ENCODE data around the gene ARL17A. TPM values are rescaled to one million over a fixed set of nuclear protein-coding genes. Genes with fewer than 3 reads are reported as not detected.
"Not testable (repeated sequence)": the region's sequence is repeated elsewhere in the genome, so short reads cannot be mapped to it uniquely, and the experiment has no call there.

The ARL17A gene
- total and polyA plus RNA-seq, 7 donors: 1.1 to 13.3 (median 7.2) TPM

- H3K4me3 ChIP-seq; intact Hi-C loops (cut with DNase I); ATAC-seq; H3K9me3 ChIP-seq; H3K4me1 ChIP-seq; H3K27me3 ChIP-seq (ENCODE audit: insufficient read depth in 3 of 3, low read length in 2 of 3); H3K27ac ChIP-seq; H3K36me3 ChIP-seq (ENCODE audit: insufficient read depth in 1 of 2, low read depth in 1 of 2): not testable (repeated sequence)
- 93 to 97% (median 95%) methylated on average over 4 to 22 of the region's 22 CpGs for WGBS, 3 donors
- peak; percentile 19 to 43 for DNase-seq
Measured at GRCh38 chr17:46534716-46535115, 44.8 kb downstream of the ARL17A start.

GRCh38 chr17:46512168-46512567 lies 67.3 kb downstream of the ARL17A start, which contains the start of gene LRRC37A2:
LRRC37A2 (plus strand) TSS chr17:46512468; CDS start chr17:46512713, 245 bp downstream.
- H3K27me3 ChIP-seq (ENCODE audit: insufficient read depth in 3 of 3, low read length in 2 of 3); H3K4me1 ChIP-seq; intact Hi-C loops (cut with DNase I); ATAC-seq; H3K27ac ChIP-seq; H3K4me3 ChIP-seq; H3K9me3 ChIP-seq; DNase-seq; H3K36me3 ChIP-seq (ENCODE audit: insufficient read depth in 1 of 2, low read depth in 1 of 2): not testable (repeated sequence)
- 61 to 97% (median 91%) methylated on average over 1 to 3 of the region's 11 CpGs for WGBS, 3 donors

GRCh38 chr17:46505896-46506295 lies 73.6 kb downstream of the ARL17A start:
- DNase-seq; H3K4me3 ChIP-seq; H3K36me3 ChIP-seq (ENCODE audit: insufficient read depth in 1 of 2, low read depth in 1 of 2); H3K9me3 ChIP-seq; intact Hi-C loops (cut with DNase I); H3K27ac ChIP-seq; H3K27me3 ChIP-seq (ENCODE audit: insufficient read depth in 3 of 3, low read length in 2 of 3); H3K4me1 ChIP-seq; ATAC-seq: not testable (repeated sequence)
- 90 to 99% (median 94%) methylated on average over 4 to 6 of the region's 7 CpGs for WGBS, 3 donors

- no CpG with 5 or more reads among the region's 6 CpGs for WGBS, 3 donors
- intact Hi-C loops (cut with DNase I); H3K27ac ChIP-seq; H3K9me3 ChIP-seq; H3K4me3 ChIP-seq; DNase-seq; H3K4me1 ChIP-seq; H3K27me3 ChIP-seq (ENCODE audit: insufficient read depth in 3 of 3, low read length in 2 of 3); H3K36me3 ChIP-seq (ENCODE audit: insufficient read depth in 1 of 2, low read depth in 1 of 2): not testable (repeated sequence)
- peak in 2 of 4 donors; percentile 64 to 70 for ATAC-seq
Measured at GRCh38 chr17:46499437-46500139, 79.9 kb downstream of the ARL17A start.

- intact Hi-C loops (cut with DNase I); H3K4me1 ChIP-seq; H3K27me3 ChIP-seq (ENCODE audit: insufficient read depth in 3 of 3, low read length in 2 of 3); H3K9me3 ChIP-seq; H3K27ac ChIP-seq; H3K36me3 ChIP-seq (ENCODE audit: insufficient read depth in 1 of 2, low read depth in 1 of 2); ATAC-seq; H3K4me3 ChIP-seq: not testable (repeated sequence)
- DNase-seq: peak in 1 of 2 donors; percentile 44
- WGBS, 3 donors: 95 to 96% (median 96%) methylated on average over 9 to 11 of the region's 16 CpGs
Measured at GRCh38 chr17:46492021-46492420, 87.5 kb downstream of the ARL17A start.

GRCh38 chr17:46481310-46481709 lies 98.2 kb downstream of the ARL17A start:
- no CpG with 5 or more reads among the region's 2 CpGs for WGBS, 3 donors
- intact Hi-C loops (cut with DNase I); H3K4me3 ChIP-seq; H3K27ac ChIP-seq; ATAC-seq; H3K4me1 ChIP-seq; H3K9me3 ChIP-seq; H3K36me3 ChIP-seq (ENCODE audit: insufficient read depth in 1 of 2, low read depth in 1 of 2); H3K27me3 ChIP-seq (ENCODE audit: insufficient read depth in 3 of 3, low read length in 2 of 3); DNase-seq: not testable (repeated sequence)

- H3K36me3 ChIP-seq (ENCODE audit: insufficient read depth in 1 of 2, low read depth in 1 of 2); intact Hi-C loops (cut with DNase I); ATAC-seq: not testable (repeated sequence)
Measured at GRCh38 chr17:46478823-46479222, 100.7 kb downstream of the ARL17A start.

GRCh38 chr17:46475583-46475982 lies 103.9 kb downstream of the ARL17A start:
- WGBS, 3 donors: 90 to 92% methylated on average over 1 of the region's 2 CpGs; no CpG with 5 or more reads in 1 of the 3 donors
- H3K9me3 ChIP-seq; H3K36me3 ChIP-seq (ENCODE audit: insufficient read depth in 1 of 2, low read depth in 1 of 2); intact Hi-C loops (cut with DNase I); DNase-seq; H3K4me3 ChIP-seq; ATAC-seq; H3K27ac ChIP-seq; H3K4me1 ChIP-seq; H3K27me3 ChIP-seq (ENCODE audit: insufficient read depth in 3 of 3, low read length in 2 of 3): not testable (repeated sequence)

More at GRCh38 chr17:46478823-46479222, 100.7 kb downstream of the ARL17A start:
- not testable (repeated sequence) for H3K4me1 ChIP-seq; H3K27me3 ChIP-seq (ENCODE audit: insufficient read depth in 3 of 3, low read length in 2 of 3); H3K4me3 ChIP-seq; H3K27ac ChIP-seq; DNase-seq; H3K9me3 ChIP-seq
- WGBS, 3 donors: no CpG with 5 or more reads among the region's 3 CpGs

- H3K27ac ChIP-seq; H3K4me3 ChIP-seq; H3K4me1 ChIP-seq; H3K9me3 ChIP-seq; intact Hi-C loops (cut with DNase I); H3K27me3 ChIP-seq (ENCODE audit: insufficient read depth in 3 of 3, low read length in 2 of 3); DNase-seq; H3K36me3 ChIP-seq (ENCODE audit: insufficient read depth in 1 of 2, low read depth in 1 of 2): not testable (repeated sequence)
- peak in 1 of 4 donors; percentile 70 for ATAC-seq
- WGBS, 3 donors: 89 to 100% methylated on average over 1 of the region's 3 CpGs; no CpG with 5 or more reads in 1 of the 3 donors
Measured at GRCh38 chr17:46474489-46474888, 105.0 kb downstream of the ARL17A start.

GRCh38 chr17:46467618-46468017 lies 111.9 kb downstream of the ARL17A start:
- H3K4me1 ChIP-seq; H3K27ac ChIP-seq; H3K9me3 ChIP-seq; H3K36me3 ChIP-seq (ENCODE audit: insufficient read depth in 1 of 2, low read depth in 1 of 2); H3K27me3 ChIP-seq (ENCODE audit: insufficient read depth in 3 of 3, low read length in 2 of 3); H3K4me3 ChIP-seq; intact Hi-C loops (cut with DNase I); DNase-seq: not testable (repeated sequence)
- peak in 1 of 4 donors; percentile 26 for ATAC-seq
- WGBS, 3 donors: 81 to 87% methylated on average over 2 to 3 of the region's 5 CpGs; no CpG with 5 or more reads in 1 of the 3 donors
